Epidermal melanocyte (primary cell): ENCODE results near the gene CSTF2T.

Experiments used
- DNase-seq: peaks from one replicate; pipeline ENCODE4 v3.0.0; 2011; ENCODE audit warnings: low spot score; ENCODE audit not compliant: insufficient read length

Gene CSTF2T, protein sequence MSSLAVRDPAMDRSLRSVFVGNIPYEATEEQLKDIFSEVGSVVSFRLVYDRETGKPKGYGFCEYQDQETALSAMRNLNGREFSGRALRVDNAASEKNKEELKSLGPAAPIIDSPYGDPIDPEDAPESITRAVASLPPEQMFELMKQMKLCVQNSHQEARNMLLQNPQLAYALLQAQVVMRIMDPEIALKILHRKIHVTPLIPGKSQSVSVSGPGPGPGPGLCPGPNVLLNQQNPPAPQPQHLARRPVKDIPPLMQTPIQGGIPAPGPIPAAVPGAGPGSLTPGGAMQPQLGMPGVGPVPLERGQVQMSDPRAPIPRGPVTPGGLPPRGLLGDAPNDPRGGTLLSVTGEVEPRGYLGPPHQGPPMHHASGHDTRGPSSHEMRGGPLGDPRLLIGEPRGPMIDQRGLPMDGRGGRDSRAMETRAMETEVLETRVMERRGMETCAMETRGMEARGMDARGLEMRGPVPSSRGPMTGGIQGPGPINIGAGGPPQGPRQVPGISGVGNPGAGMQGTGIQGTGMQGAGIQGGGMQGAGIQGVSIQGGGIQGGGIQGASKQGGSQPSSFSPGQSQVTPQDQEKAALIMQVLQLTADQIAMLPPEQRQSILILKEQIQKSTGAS

DNA sequence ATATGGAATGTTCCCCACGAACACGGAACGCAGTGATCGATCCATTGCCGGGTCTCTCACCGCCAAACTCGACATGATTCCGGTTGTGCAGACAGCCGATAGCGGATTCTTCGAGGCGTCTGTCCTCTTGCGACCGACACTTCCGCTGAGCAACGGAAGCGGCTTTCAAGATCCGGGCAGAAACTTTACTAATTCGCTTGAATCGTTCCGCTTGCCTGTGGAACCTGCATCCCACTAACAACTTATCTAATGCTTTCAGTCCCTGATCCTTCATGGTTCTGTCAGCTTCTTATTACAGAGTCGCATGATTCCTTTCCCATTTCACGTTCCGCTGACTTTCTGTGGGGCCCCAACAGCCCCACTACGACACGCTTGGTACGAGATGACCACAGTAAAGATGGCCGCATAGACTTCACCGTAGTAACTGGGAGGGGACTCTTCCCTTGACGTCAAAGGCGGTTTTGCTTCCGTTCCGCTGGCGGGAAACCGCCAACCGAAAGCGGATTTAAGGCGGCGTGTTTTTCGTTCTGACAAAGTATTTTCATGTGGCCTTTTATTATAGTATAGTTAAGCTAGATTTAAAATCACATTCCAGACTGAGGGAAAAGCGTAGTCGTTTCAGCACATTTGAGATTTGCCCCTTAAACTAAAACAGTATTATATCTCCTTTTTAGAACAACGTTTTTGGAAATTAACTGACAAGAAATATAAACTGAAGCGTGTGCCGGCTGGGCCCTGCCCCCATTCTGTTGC, at the start of gene CSTF2T:
CSTF2T (minus strand) TSS at position 121 of the 753 bp plus-strand sequence; CDS start at position 75, 46 bp downstream.
- DNase-seq: no peak

DNA sequence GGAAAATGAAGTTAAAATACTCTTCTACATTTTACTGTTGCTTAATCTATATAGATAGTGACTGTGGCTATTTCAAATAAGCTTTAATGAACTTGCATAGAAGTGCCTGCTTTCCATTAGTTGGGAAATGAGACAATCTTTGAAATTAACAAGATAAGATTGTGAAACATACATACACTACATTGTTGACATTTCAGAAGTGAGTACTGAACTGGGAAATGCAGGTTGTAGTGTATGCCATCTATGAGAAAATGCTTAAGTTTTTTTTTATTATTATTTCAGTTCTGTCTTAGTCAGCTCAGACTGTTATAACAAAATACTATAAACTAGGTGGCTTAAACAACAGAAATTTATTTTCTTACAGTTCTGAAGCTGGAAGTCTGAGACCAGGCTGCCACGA, 49.6 kb upstream of the CSTF2T start:
- no peak for DNase-seq

GRCh38 chr10:51747216-51747615, 47.8 kb upstream of the CSTF2T start:
- DNase-seq: no peak

- DNase-seq: no peak
These were observed 46.0 kb upstream of the CSTF2T start for GRCh38 chr10:51745397-51745796.

GRCh38 chr10:51744235-51745000, 45.0 kb upstream of the CSTF2T start:
- DNase-seq: no peak

DNA sequence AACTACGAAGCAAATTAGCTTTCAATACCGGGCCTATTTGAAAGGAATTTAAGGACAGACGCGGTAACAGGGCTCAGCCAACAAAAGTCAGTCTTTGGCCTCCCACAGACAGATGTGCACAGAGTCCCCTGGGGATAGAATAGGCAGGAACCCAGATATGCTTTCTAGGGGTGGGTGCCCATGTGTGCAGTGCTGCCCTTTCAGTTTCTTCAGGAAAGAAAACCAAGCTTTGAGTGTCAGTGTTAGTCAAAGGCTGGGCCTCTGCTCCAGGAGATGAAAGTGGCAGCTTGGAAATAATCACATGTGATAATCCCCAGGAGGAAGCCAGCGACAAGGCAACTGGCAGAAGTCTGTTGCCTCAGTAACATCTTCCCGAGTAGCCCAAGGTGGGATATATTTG, 43.8 kb upstream of the CSTF2T start:
- no peak for DNase-seq

- no peak for DNase-seq
These were observed 33.7 kb upstream of the CSTF2T start for GRCh38 chr10:51733057-51733456.

- DNase-seq: no peak
These were observed 30.6 kb upstream of the CSTF2T start for GRCh38 chr10:51729822-51730555.

DNA sequence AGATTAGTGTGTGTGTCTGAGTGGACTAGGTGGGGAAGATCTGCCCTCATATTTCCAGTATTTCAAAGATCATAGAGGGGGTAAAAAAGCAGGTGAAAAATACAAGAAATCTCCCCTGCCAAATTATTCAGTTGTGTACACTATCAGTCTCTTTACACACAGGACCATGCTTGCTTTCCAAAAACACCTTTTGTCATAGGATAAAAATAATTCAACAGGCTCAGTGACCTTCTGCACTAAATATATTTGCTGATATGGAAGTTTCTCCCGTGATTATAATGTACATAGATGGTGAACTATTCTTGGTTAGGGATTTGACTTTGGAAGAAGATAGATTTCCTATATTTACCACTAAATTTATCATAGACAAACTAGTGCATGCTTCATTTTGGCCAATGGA, 24.6 kb upstream of the CSTF2T start:
- no peak for DNase-seq

DNA sequence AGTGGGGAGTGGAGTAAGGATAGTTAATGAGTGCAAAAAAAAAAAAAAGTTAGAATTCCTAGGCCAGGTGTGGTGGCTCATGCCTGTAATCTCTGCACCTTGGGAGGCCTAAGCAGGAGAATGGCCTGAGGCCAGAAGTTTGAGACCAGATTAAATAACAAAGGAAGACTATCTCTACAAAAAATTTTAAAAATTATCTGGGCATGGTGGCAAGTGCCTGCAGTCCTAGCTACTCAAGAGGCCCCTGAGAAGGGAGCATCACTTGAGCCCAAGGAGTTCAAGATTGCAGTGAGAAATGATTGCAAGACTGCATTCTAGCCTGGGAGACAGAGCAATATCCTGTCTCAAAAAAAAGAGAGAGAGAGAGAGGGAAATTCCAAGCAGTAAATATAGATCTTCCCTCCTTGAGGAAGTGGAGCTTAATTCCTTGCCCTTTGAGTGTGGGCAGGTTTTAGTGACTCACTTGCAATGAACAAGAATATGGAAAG, 19.5 kb upstream of the CSTF2T start:
- DNase-seq: no peak

DNA sequence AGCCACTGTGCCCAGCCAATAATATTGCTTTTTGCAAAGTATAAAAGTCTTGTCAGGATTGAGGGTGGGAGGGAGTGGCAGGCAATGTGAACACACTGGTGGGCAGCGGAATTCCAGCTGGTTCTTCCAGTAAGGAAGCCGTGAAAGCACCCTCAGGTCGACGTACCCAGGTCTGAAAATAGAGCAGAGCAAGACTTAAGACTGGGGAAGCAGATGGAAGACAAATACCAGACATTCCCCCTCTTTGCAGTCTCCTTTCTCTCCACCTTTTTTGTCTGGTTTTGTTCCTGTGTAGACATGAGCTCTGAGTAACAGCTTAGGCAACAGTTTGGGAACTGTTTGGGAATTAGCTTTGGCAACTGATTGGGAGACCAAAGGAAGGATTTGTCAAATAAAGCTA, 17.6 kb upstream of the CSTF2T start:
- no peak for DNase-seq

- no peak for DNase-seq
These were observed 12.1 kb upstream of the CSTF2T start for GRCh38 chr10:51711519-51711891.

DNA sequence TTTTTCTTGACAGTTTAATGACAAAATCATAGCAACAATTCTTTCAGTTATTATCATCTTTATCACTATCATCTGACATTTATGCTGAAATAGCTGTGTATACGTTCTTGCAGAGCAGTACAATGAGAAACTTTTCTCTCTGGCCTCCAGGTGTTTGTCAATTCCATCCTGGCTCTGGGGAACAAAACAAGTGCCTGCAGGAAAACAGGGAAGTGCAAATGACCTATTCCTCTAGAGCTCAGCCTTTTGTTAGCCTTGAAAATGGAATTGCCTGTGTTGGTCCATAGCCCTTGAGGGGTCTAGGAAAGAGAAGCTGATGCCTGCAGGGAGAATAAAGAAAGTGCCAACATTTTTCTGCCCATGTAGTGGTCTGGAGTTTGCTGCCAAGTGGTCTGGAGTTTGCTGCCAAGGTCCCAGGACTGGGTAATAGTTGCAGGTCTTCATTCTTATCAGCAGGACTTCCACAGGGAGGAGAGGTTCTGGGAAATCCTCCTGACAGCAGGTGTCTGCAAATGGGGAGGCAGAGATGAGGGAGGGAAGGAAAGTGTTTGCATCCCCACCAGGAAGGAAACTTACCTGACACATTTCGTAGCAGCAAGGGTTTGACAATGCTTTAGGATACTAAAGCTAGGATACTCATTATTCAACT, 10.1 kb upstream of the CSTF2T start:
- no peak for DNase-seq

GRCh38 chr10:51708609-51709008, 9.2 kb upstream of the CSTF2T start:
- no peak for DNase-seq

- DNase-seq: no peak
These were observed 8.5 kb upstream of the CSTF2T start for GRCh38 chr10:51707821-51708424.

DNA sequence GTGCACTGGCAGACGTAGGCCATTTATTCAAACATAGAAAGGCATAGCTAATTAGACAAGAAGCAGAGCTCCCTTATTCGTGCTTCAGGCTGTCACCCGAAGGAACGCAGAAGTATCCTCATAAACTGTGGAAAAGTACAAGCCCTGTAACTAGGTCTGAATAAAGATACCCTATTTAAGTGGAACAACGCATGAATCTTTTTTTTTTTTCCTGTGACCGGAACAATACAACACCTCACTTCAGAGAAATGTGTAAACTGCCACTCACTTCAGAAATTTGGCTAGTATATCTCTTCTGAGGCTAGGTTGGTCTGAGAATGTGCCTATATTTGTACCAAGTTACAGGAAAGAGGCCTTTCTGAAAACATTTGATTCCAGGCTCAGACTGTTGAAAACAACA, 8.0 kb upstream of the CSTF2T start:
- DNase-seq: no peak

DNA sequence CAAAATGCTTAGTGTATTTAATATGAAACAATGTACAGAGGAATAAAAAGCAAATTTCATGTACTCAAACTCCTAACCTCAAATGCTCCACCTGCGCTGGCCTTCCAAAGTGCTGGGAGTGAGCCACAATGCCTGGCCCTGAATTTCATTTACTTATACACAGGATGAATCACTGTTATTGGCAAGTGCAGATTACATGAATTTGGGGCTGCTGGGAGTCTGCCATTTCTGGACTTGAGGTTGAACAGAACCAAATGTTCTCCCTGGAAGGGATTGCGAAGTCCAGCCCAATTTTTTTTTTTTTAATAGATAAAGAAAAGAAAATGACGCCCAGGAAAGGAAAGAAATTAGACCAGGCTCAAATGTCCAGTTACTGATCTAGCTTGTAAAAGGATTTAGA, 6.8 kb upstream of the CSTF2T start:
- no peak for DNase-seq

GRCh38 chr10:51705774-51706173, 6.4 kb upstream of the CSTF2T start:
- DNase-seq: no peak

DNA sequence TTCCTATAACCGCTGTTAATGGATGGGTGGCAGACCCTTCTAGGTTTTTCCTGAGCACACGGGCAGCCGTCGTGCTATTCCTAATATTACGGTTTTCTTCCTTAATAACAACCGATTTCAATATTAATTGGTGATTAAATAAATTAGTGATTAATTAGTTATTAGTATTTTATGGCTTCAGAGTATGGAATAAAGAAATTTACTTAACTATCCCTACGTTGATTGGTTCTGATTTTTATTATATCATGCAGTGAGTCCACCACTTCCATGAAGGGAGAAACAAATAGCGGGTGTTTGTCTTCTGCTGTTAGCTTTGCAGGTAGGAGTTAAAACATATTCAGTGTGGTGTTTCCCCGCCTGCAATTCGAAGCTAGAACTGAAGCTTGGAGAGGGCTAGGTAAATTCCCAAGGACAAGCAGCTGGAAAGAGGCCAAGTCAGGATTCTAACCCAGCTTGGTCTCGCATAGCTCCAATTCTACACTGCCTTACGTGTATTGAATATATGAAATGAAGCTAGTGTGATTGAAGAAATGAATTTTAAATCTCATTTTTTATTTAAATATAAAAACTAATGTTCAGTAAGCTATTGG, 928 bp upstream of the CSTF2T start:
- no peak for DNase-seq

DNA sequence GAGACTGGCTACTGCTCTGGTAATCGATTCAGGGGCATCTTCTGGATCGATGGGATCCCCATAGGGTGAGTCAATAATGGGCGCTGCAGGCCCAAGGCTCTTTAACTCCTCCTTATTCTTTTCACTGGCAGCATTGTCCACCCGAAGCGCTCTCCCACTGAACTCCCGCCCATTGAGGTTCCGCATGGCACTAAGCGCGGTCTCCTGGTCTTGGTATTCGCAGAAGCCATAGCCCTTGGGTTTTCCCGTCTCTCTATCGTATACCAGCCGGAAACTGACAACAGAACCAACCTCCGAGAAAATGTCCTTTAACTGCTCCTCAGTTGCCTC, 285 bp downstream of the CSTF2T start:
- DNase-seq: no peak
